Cardiac septum (tissue), 1 donor: ENCODE measurements around the gene PCSK4. TPM values are rescaled to one million over a fixed set of nuclear protein-coding genes. Genes with fewer than 3 reads are reported as not detected.
A peak's percentile ranks its signal among the peaks of the same experiment; 100 is the strongest.
"Not testable (repeated sequence)": the region's sequence is repeated elsewhere in the genome, so short reads cannot be mapped to it uniquely, and the experiment has no call there.

ENCODE experiments used
- DNase-seq: peaks from one replicate; pipeline ENCODE4 v3.0.0-alpha.2; 2020; ENCODE audit warnings: low spot score
- intact Hi-C: fragments of 100-400 bp; cut with DNase I; formaldehyde crosslinking; loops from one replicate; pipeline ENCODE4 v1.14.0; 2022
- total RNA-seq: library from RNA; stranded (reverse); fragmentation: NEBNext Ultra II Directional; extraction: Animal tissue kit (Norgen Biotek cat#: 25700); gene quantifications from one replicate; pipeline ENCODE4 v1.2.1, GENCODE V29; 2021
- donor health status: DM: no; HTN: no; CAD: no.

Gene PCSK4
- total RNA-seq, 1 donor from 2014 or later: 1.5 TPM

GRCh38 chr19:1507763-1508506 lies 17.8 kb upstream of the PCSK4 start:
- intact Hi-C loops: no loop called here

GRCh38 chr19:1507192-1507660 lies 17.1 kb upstream of the PCSK4 start:
- DNase-seq: no peak

More at GRCh38 chr19:1507763-1508506, 17.8 kb upstream of the PCSK4 start:
- DNase-seq: peak; percentile 94

GRCh38 chr19:1505991-1506881 lies 16.1 kb upstream of the PCSK4 start:
- intact Hi-C loops: no loop called here
- no peak for DNase-seq

More at GRCh38 chr19:1507192-1507660, 17.1 kb upstream of the PCSK4 start:
- intact Hi-C loops: no loop called here

- no peak for DNase-seq
- intact Hi-C loops: no loop called here
These were observed 14.9 kb upstream of the PCSK4 start for GRCh38 chr19:1505012-1505411.

- intact Hi-C loops: no loop called here
- DNase-seq: no peak
These were observed 14.0 kb upstream of the PCSK4 start for GRCh38 chr19:1503925-1504773.

GRCh38 chr19:1503089-1503924 lies 13.2 kb upstream of the PCSK4 start:
- intact Hi-C loops: no loop called here

GRCh38 chr19:1502433-1503088 lies 12.4 kb upstream of the PCSK4 start:
- no peak for DNase-seq
- intact Hi-C loops: no loop called here

More at GRCh38 chr19:1503089-1503924, 13.2 kb upstream of the PCSK4 start:
- no peak for DNase-seq

- intact Hi-C loops: no loop called here
- no peak for DNase-seq
These were observed 11.0 kb upstream of the PCSK4 start for GRCh38 chr19:1501200-1501595.

GRCh38 chr19:1499231-1499630 lies 9.1 kb upstream of the PCSK4 start:
- intact Hi-C loops, DNase-seq: not testable (repeated sequence)

GRCh38 chr19:1497578-1498235 lies 7.6 kb upstream of the PCSK4 start:
- intact Hi-C loops: no loop called here
- no peak for DNase-seq

- no peak for DNase-seq
- intact Hi-C loops: no loop called here
These were observed 6.8 kb upstream of the PCSK4 start for GRCh38 chr19:1496714-1497577.

- DNase-seq: no peak
- intact Hi-C loops: no loop called here
These were observed 5.9 kb upstream of the PCSK4 start for GRCh38 chr19:1495799-1496713.

GRCh38 chr19:1495051-1495798 lies 5.1 kb upstream of the PCSK4 start:
- no peak for DNase-seq
- intact Hi-C loops: no loop called here

GRCh38 chr19:1494115-1494815 lies 4.1 kb upstream of the PCSK4 start:
- DNase-seq: no peak
- intact Hi-C loops: no loop called here
